Bronchial epithelial cell (primary cell): ENCODE results near the gene UFSP2. TPM values are rescaled to one million over a fixed set of nuclear protein-coding genes. Genes with fewer than 3 reads are reported as not detected.
A peak's percentile ranks its signal among the peaks of the same experiment; 100 is the strongest.

Experiments used
- DNase-seq: peaks from one replicate; pipeline ENCODE4 v3.0.0-alpha.2; 2010; ENCODE audit warnings: low read depth
- FAIRE-seq: peaks from 2 replicates; lab custom pipeline; 2011; peaks lifted over from hg19 to GRCh38; lab: Jason Lieb, UNC
- H3K27me3 ChIP-seq: 2 replicates; pipeline ENCODE4 v1.5.1; 2011; ENCODE audit warnings: low read length; ENCODE audit not compliant: control insufficient read depth, insufficient read depth
- H3K36me3 ChIP-seq: 2 replicates; pipeline ENCODE4 v1.5.1; 2011; ENCODE audit warnings: low read length; ENCODE audit not compliant: control insufficient read depth, insufficient read depth
- H3K4me3 ChIP-seq: 2 replicates; pipeline ENCODE4 v1.5.1; 2011; ENCODE audit warnings: mild to moderate bottlenecking, low read depth, low read length, control low read depth
- CTCF ChIP-seq: IDR thresholded peaks from 2 replicates; pipeline ENCODE4 v1.5.1; 2011; ENCODE audit warnings: mild to moderate bottlenecking, moderate library complexity, low read length, control low read depth, inconsistent platforms; ENCODE audit not compliant: insufficient read depth, severe bottlenecking
- total RNA-seq: library from RNA; depleted of rRNA; stranded (reverse); fragments of >200 nt; gene quantifications from 2 replicates; pipeline ENCODE4 v1.2.1, GENCODE V29; 2014

Gene UFSP2
- total RNA-seq, 1 donor from 2014 or later = 29.2 TPM

- TF ChIP-seq CTCF = no peak
- H3K4me3 ChIP-seq = no peak overlapping the region
- no peaks in the 10 kb centered on the region for H3K36me3 ChIP-seq
- peaks cover 8% of the 10 kb centered on the region for H3K27me3 ChIP-seq
- FAIRE-seq = no peak
- DNase-seq = no peak
Observed at GRCh38 chr4:185464183-185464582, 38.4 kb upstream of the UFSP2 start.

GRCh38 chr4:185463541-185463940 lies 37.8 kb upstream of the UFSP2 start:
- FAIRE-seq (no peak), DNase-seq (no peak)
- no peak overlapping the region for H3K4me3 ChIP-seq
- no peaks in the 10 kb centered on the region for H3K36me3 ChIP-seq
- peaks cover 6% of the 10 kb centered on the region for H3K27me3 ChIP-seq
- no peak for TF ChIP-seq CTCF

GRCh38 chr4:185461565-185461964 lies 35.8 kb upstream of the UFSP2 start:
- no peak for TF ChIP-seq CTCF
- peaks cover 4% of the 10 kb centered on the region for H3K27me3 ChIP-seq
- no peak for FAIRE-seq
- no peaks in the 10 kb centered on the region for H3K36me3 ChIP-seq
- DNase-seq = no peak
- no peak overlapping the region for H3K4me3 ChIP-seq

- no peaks in the 10 kb centered on the region for H3K36me3 ChIP-seq
- no peaks in the 10 kb centered on the region for H3K27me3 ChIP-seq
- TF ChIP-seq CTCF = no peak
- DNase-seq (no peak), FAIRE-seq (no peak)
- no peak overlapping the region for H3K4me3 ChIP-seq
Observed at GRCh38 chr4:185457136-185457535, 31.4 kb upstream of the UFSP2 start.

- no peaks in the 10 kb centered on the region for H3K36me3 ChIP-seq
- no peaks in the 10 kb centered on the region for H3K27me3 ChIP-seq
- no peak for TF ChIP-seq CTCF
- FAIRE-seq = no peak
- H3K4me3 ChIP-seq = no peak overlapping the region
- no peak for DNase-seq
Observed at GRCh38 chr4:185456131-185456530, 30.4 kb upstream of the UFSP2 start.

- Histone ChIP-seq H3K4me3 (no peak overlapping the region), H3K36me3 (no peaks in the 10 kb centered on the region), H3K27me3 (no peaks in the 10 kb centered on the region)
- DNase-seq (peak; percentile 21), FAIRE-seq (no peak)
- no peak for TF ChIP-seq CTCF
Observed at GRCh38 chr4:185445209-185445608, 19.4 kb upstream of the UFSP2 start.
